Measurements from ENCODE around the gene LAMTOR3. TPM values are rescaled to one million over a fixed set of nuclear protein-coding genes. Genes with fewer than 3 reads are reported as not detected.

LAMTOR3 gene
- total RNA-seq (2022; extraction: Qiagen RNA extraction), result 25.6 to 32.1 TPM (median 27.9 TPM) in 5 replicates

GRCh38 chr4:99894161-99894997 lies at the start of gene LAMTOR3:
Gene LAMTOR3, minus strand, starts transcription at chr4:99894427. Its CDS starts 464 bp downstream, at chr4:99893963.

Other genes with a start within 250 kb of the LAMTOR3 start
- gene C4orf54, start 236.6 kb downstream of the LAMTOR3 start, total RNA-seq (2022; extraction: Qiagen RNA extraction), result not detected in 5 replicates
- gene DAPP1, start 77.6 kb downstream of the LAMTOR3 start, total RNA-seq (2022; extraction: Qiagen RNA extraction), result not detected in 5 replicates
- gene DNAJB14, start 52.2 kb upstream of the LAMTOR3 start, total RNA-seq (2022; extraction: Qiagen RNA extraction), result 13.6 to 20.1 TPM (median 18.3 TPM) in 5 replicates
- 640 to 696 TPM (median 662 TPM) in 5 replicates for gene H2AZ1, start 55.8 kb upstream of the LAMTOR3 start, total RNA-seq (2022; extraction: Qiagen RNA extraction)